Epidermal melanocyte (primary cell): ENCODE data around the gene ACVR2A.
A peak's percentile ranks its signal among the peaks of the same experiment; 100 is the strongest.

ENCODE experiments used
- DNase-seq: peaks from one replicate; pipeline ENCODE4 v3.0.0; 2011; ENCODE audit warnings: low spot score; ENCODE audit not compliant: insufficient read length

The ACVR2A gene

DNA sequence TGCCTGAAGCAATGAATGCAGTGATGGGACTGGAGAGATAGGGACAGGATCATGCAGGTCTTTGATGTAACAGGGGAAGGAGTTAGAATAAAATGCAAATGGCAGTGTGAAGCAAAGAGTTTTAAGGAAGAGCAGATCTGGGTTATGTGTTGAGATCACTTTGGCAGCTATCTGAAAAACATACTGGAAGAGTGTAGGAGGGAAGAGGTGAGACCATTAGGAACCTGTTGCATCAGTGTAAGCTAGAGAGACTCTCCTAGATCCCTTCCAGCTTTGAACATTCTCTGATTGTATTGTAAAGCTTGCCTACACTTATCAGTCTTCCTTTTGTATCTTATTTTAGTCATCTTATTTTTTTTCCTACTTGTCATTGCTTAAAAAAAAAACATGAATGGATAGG, 10.5 kb downstream of the ACVR2A start:
- DNase-seq = no peak

- no peak for DNase-seq
These were observed 11.1 kb downstream of the ACVR2A start for GRCh38 chr2:147855977-147856376.

DNA sequence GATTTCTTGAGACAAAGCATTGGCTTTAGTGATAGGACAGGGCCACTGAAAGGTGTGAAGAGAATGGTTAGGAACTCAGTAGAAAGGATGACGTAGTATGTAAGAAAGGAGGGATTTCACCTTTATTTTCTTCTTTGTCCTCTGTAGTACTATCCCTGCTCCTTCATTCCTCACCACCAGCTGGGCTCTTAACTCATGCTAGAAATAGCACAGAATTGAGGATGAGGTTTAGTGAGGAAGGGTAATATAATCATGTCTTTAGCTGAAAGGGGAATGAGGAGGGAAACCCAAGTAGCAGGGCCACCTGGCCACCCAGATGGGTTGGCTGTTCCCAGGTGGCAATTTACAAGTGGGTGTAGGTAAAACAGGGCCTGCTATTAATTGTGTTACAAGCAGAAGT, 15.2 kb downstream of the ACVR2A start:
- DNase-seq = no peak

DNA sequence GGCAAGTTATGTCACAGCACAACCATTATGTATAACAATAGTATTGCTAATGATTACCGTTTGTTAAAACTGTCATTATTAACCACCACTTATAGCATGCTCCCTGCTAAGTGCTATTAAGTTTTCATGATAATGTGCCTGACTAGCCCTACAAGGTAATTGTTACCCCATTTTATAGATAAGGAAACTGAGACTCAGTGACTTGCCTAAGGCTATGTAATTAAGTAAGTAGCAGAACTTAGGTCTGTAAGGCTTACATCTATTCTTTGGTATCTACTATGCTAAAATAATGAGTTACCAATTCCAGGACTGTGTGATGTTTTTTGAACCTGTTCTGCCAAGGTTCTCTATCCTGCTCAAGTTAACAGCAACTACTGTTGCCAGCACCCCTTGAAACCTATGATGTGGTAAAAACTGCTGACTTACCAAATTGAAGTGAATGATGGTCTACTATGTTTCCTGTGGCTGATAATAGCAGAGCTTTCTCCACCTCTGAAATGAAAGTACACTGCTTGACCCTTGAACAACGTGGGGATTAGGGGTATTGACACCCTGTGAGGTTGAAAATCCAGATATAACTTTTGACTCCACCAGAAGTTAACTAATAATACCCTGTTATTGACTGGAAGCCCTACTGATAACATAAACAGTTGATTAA, 18.2 kb downstream of the ACVR2A start:
- no peak for DNase-seq

DNA sequence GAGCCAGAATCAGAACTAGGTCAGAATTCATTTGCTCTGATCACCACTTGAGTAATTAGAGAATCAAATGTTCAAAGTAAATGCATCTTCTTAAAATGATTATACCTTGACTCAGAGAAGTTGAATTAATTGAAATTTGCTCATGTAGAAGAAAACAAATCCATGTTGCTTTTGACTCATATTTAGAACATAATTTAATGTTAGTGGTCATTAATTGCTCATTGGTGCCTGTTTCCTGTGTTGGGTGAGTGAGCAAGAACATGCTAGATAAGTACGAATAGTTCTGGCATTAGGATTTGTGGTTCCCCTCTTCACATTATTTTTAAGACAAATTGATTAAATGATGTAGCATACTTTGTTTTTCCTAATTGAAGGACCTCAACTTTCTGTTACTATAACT, 19.0 kb downstream of the ACVR2A start:
- DNase-seq = no peak

DNA sequence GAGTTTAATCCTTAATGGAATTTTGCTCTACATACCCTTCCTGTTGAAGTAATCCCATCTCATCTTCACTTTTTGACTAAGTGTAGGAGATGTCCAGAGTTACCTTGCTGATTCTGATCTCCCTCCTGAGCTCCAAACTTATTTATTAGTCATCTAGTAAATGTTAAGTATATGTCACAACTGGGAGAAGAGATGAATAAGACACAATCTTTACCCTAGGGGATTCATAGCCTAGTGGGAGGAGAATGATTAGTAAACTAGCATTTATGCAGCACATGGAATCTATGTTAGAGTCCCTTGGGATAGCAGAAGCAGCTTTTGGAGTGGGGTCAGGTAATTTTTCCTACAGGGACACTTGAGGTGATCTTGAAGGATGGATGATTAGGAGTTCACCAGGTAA, 20.7 kb downstream of the ACVR2A start:
- DNase-seq = no peak

- DNase-seq = no peak
These were observed 22.2 kb downstream of the ACVR2A start for GRCh38 chr2:147867050-147867449.

DNA sequence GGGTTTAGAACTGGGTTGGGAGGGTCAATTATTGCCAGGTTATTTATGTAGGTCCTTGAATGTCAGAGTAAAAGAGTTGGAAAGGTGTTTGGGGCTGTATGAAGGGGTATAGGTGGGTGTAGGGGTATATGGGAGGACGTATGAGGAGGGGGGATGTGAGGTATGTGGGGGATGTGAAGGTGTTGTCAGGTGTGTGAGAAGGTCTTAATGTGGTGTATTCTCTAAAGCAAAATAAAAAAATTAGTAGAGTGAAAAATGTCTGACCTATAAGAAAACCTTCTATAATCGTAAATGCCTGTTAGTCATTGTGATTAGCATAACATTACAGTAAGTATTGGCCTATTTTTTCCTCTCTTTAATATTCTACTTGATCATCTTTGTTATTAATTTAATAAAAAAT, 25.1 kb downstream of the ACVR2A start:
- no peak for DNase-seq

GRCh38 chr2:147872967-147873366, 28.1 kb downstream of the ACVR2A start:
- DNase-seq = no peak

- DNase-seq = no peak
These were observed 29.1 kb downstream of the ACVR2A start for GRCh38 chr2:147873859-147874483.

- no peak for DNase-seq
These were observed 35.0 kb downstream of the ACVR2A start for GRCh38 chr2:147879846-147880245.

GRCh38 chr2:147882631-147883030, 37.8 kb downstream of the ACVR2A start:
- no peak for DNase-seq

GRCh38 chr2:147884830-147885229, 40.0 kb downstream of the ACVR2A start:
- DNase-seq = no peak

DNA sequence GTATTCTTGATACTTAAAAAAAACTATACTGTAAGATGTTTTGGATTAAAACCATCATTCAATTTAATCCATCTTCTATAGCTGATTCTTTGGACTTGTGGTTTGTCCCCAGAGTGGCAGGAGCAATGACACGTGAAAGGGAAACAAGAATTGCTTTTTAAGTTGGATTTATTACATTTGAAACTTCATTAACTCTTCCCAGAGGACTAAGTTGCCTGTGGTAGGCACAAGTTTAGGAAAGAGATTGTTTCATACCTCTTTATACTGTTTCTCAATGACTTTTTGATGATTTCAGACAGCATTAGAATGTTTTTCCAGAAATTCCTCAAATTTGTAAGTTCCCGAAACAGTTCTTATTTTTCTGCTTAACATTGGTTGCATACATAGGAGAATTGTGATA, 41.3 kb downstream of the ACVR2A start:
- no peak for DNase-seq

GRCh38 chr2:147888680-147889079, 43.9 kb downstream of the ACVR2A start:
- no peak for DNase-seq

DNA sequence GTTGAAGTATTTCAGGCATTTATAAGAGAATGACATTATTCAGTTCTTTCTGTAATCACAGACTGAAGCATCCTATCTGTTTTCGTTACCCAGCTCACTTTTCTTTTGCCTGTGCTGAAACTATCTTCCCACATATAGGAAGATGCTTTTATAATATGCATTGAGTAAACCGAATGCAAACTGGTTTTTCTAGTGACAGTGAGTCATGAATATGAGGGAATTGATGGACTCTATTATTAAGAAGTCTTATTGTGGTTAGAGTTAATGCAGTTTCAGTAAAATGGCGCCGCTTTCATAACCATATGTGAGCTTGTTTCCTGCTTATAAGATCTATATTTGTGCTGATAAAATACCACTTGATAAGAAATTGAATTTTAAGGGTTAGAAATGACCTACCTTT, 59.2 kb downstream of the ACVR2A start:
- DNase-seq = no peak

DNA sequence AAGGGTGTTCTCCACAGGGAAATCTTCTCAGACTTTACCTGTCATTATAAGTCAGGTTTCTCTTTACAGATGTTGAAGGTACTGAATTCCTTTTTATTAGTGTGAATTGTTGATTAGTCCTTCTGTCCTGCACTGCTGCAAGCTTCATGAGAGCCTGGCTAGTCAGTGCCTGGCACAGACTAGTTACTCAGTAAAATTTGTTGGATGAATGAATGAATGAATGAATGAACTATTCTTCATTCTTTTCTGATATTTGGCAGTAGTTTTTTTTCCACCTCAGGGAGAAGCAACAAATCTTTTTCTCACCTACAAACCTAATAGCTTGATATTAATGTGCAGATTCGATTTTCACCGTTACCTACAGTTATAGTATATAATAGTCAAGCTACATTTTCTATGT, 64.3 kb downstream of the ACVR2A start:
- DNase-seq = no peak

DNA sequence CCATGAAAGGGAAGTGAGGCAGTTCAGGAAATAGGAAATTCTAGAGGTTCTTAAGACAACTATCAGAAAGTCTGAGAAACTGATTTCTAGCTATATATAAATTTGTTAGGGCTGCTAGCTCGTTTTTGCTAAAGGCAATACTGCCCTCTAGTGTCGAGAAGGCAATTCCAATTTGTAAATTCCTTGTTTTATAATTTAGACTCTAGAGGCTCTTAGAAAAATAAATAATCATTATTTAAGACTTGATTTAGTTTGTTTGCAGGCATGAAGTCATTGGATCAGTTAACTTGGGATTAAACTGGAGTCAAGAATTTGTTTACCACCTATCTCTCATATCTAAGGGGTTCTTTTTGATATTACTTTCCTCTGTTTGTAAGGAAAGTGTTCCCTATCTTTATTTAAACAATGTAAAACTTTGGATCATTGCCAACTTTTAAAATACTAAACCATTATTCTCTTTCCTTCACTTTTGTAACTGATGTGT, 66.2 kb downstream of the ACVR2A start:
- DNase-seq = peak; percentile 18

- DNase-seq = no peak
These were observed 69.1 kb downstream of the ACVR2A start for GRCh38 chr2:147913701-147914480.

DNA sequence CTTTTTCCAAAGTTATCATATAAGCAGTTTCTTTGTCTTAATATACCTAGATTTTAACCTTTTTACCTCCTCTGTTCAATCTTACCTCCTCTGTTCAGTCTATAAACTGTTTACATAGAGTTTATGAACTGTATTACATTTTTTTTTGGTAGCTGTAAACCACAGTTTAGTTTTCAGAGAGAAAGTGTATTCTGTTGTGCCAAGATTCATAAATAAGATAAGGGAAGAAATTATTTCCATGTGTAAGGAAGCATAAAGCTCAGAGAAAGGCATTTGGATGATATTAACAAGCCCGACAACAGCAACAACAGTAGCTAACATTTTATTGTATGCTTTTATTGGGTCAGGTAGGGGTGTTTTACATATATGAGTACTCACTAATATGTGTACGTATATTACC, 71.2 kb downstream of the ACVR2A start:
- no peak for DNase-seq

GRCh38 chr2:147916723-147917122, 71.9 kb downstream of the ACVR2A start:
- no peak for DNase-seq

GRCh38 chr2:147917161-147917560, 72.3 kb downstream of the ACVR2A start:
- no peak for DNase-seq

- DNase-seq = no peak
These were observed 79.0 kb downstream of the ACVR2A start for GRCh38 chr2:147923846-147924245.
